B cell (primary cell): ENCODE results near the gene RAX2. TPM values are rescaled to one million over a fixed set of nuclear protein-coding genes. Genes with fewer than 3 reads are reported as not detected.
"Not testable (repeated sequence)": the region's sequence is repeated elsewhere in the genome, so short reads cannot be mapped to it uniquely, and the experiment has no call there.

Experiments
- ATAC-seq: fragments of 200-7000 bp; cut with Tn5 transposase; one replicate; pipeline ENCODE4 v1.10.0; 2021; ENCODE audit warnings: low read depth, mild to moderate bottlenecking, moderate number of reproducible peaks, moderate library complexity
- CTCF ChIA-PET: fragments of 350-600 bp; sonication (Branson Sonifier 250); formaldehyde crosslinking; loops from one replicate; lab custom pipeline; 2021; ENCODE audit warnings: antibody characterized with exemption, inconsistent platforms; lab: Charles Lee
- POLR2A ChIA-PET: fragments of 350-600 bp; sonication (Branson Sonifier 250); formaldehyde crosslinking; loops from one replicate; lab custom pipeline; 2021; ENCODE audit warnings: antibody characterized with exemption; lab: Charles Lee
- DNase-seq: peaks from one replicate; pipeline ENCODE4 v3.0.0; 2013
- H2AFZ ChIP-seq: 2 replicates; pipeline ENCODE4 v1.6.1; 2012; ENCODE audit warnings: mild to moderate bottlenecking, low read depth, low read length; ENCODE audit not compliant: insufficient read depth, poor library complexity, severe bottlenecking
- H3K27ac ChIP-seq, 2 donors: 1 replicate in 1 of 2; 2 replicates in 1 of 2; pipeline ENCODE4 v1.5.1; 2012 to 2013; ENCODE audit warnings: low read length in 2 of 2, mild to moderate bottlenecking in 2 of 2, moderate library complexity in 1 of 2
- H3K27me3 ChIP-seq, 4 experiments: fragments of 200-600 bp in 1 of 4; sonication (generic) in 1 of 4; replicated peaks in 1 of 4; 1 replicate in 2 of 4; 2 replicates in 2 of 4; pipeline versions ENCODE4 v1.6.1 to v1.7.0; 2013 to 2016; ENCODE audit warnings: low read length in 3 of 4, mild to moderate bottlenecking in 2 of 4, mixed read lengths in 1 of 4, moderate library complexity in 1 of 4; ENCODE audit not compliant: insufficient read depth in 4 of 4, control insufficient read depth in 3 of 4; ENCODE audit errors: control extremely low read depth in 1 of 4
- H3K36me3 ChIP-seq, 2 experiments: replicated peaks in 1 of 2; 1 replicate in 1 of 2; 2 replicates in 1 of 2; pipeline versions ENCODE4 v1.6.1 to v1.7.1; 2013; ENCODE audit warnings: low read length in 1 of 2; ENCODE audit not compliant: insufficient read depth in 2 of 2, control insufficient read depth in 1 of 2; ENCODE audit errors: control extremely low read depth in 1 of 2, extremely low read depth in 1 of 2
- H3K4me1 ChIP-seq, 2 donors: fragments of 200-600 bp in 1 of 2; sonication (generic) in 1 of 2; 1 replicate in 1 of 2; 2 replicates in 1 of 2; pipeline versions ENCODE4 v1.5.1 to v1.6.1; 2013 to 2017; ENCODE audit warnings: low read length in 2 of 2; ENCODE audit not compliant: control insufficient read depth in 2 of 2, insufficient read depth in 2 of 2
- H3K4me2 ChIP-seq: replicated peaks from 2 replicates; pipeline ENCODE3; 2012; ENCODE audit warnings: mild to moderate bottlenecking, low read depth, low read length; ENCODE audit not compliant: poor library complexity, severe bottlenecking
- H3K4me3 ChIP-seq, 5 experiments: fragments of 200-600 bp in 1 of 5; sonication (generic) in 1 of 5; 1 replicate in 3 of 5; 2 replicates in 2 of 5; pipeline versions ENCODE4 v1.5.1 to v1.7.0; 2011 to 2016; ENCODE audit warnings: low read length in 4 of 5, mild to moderate bottlenecking in 4 of 5, low read depth in 2 of 5, control low read depth in 1 of 5, moderate library complexity in 1 of 5; ENCODE audit not compliant: insufficient read depth in 1 of 5; ENCODE audit errors: control extremely low read depth in 1 of 5, extremely low read depth in 1 of 5
- H3K79me2 ChIP-seq: fragments of 200-600 bp; sonication (generic); one replicate; pipeline ENCODE4 v1.6.0; 2016; ENCODE audit warnings: low read length; ENCODE audit not compliant: control insufficient read depth, insufficient read depth
- H3K9ac ChIP-seq: fragments of 200-600 bp; sonication (generic); 2 replicates; pipeline ENCODE4 v1.6.1; 2017; ENCODE audit warnings: mild to moderate bottlenecking, low read length, moderate library complexity
- H3K9me3 ChIP-seq, 3 donors: one replicate each; pipeline versions ENCODE4 v1.6.1 to v1.7.1; 2013; ENCODE audit warnings: low read length in 2 of 3; ENCODE audit not compliant: control insufficient read depth in 2 of 3, insufficient read depth in 1 of 3; ENCODE audit errors: control extremely low read depth in 1 of 3
- H4K20me1 ChIP-seq: 2 replicates; pipeline ENCODE4 v1.6.0; 2012; ENCODE audit warnings: mild to moderate bottlenecking, low read length; ENCODE audit not compliant: insufficient read depth, control insufficient read depth, poor library complexity, severe bottlenecking
- H3K27ac Mint-ChIP-seq: one replicate; pipeline ENCODE4 v1.8.0; 2021; ENCODE audit warnings: mixed read lengths
- H3K27me3 Mint-ChIP-seq: one replicate; pipeline ENCODE4 v1.8.0; 2021; ENCODE audit warnings: mixed read lengths
- H3K4me1 Mint-ChIP-seq: one replicate; pipeline ENCODE4 v1.8.0; 2021; ENCODE audit warnings: mixed read lengths
- H3K4me3 Mint-ChIP-seq: one replicate; pipeline ENCODE4 v1.8.0; 2021; ENCODE audit warnings: mixed read lengths
- H3K9me3 Mint-ChIP-seq: one replicate; pipeline ENCODE4 v1.8.0; 2022; ENCODE audit warnings: mixed read lengths; ENCODE audit not compliant: insufficient read depth
- EZH2 ChIP-seq: IDR thresholded peaks from 2 replicates; pipeline ENCODE4 v1.6.1; 2012; ENCODE audit warnings: borderline replicate concordance, low read depth, mild to moderate bottlenecking, moderate library complexity, low read length; ENCODE audit not compliant: insufficient read depth, poor library complexity, severe bottlenecking
- WGBS: methylation state at CpG from one replicate; pipeline ENCODE4 v1.1.5; 2013; ENCODE audit warnings: missing lambda C conversion rate; ENCODE audit not compliant: insufficient coverage; 5-methylcytosine and 5-hydroxymethylcytosine counted together
- intact Hi-C: fragments of 100-400 bp; cut with micrococcal nuclease; formaldehyde crosslinking; loops from one replicate; pipeline ENCODE4 v1.10.0; 2022
- polyA plus RNA-seq: library from polyadenylated mRNA; depleted of rRNA; stranded (reverse); fragments of >200 nt; gene quantifications from 2 replicates; pipeline ENCODE4 v1.2.3, GENCODE V29; 2012
- total RNA-seq, 2 donors: library from RNA; stranded (reverse); fragments of 120-200 nt in 1 of 2; gene quantifications; 1 replicate in 1 of 2; 2 replicates in 1 of 2; pipeline versions ENCODE4 v1.2.3 to v1.2.4, GENCODE V29; 2013 to 2022
- TF ChIP-seq, protein P1 (sequence below): fragments of 200-600 bp; IDR thresholded peaks from one replicate; pipeline ENCODE4 v1.8.0; 2022; ENCODE audit warnings: antibody characterized with exemption, mild to moderate bottlenecking

The RAX2 gene
- total and polyA plus RNA-seq, 2 donors (not counting 1 experiment from before 2014, with no cell fraction given) = not detected

- Mint-ChIP-seq H3K9me3 (no peaks in the 10 kb centered on the region), H3K4me1 (peaks cover 43% of the 10 kb centered on the region), H3K27ac (no peak overlapping the region), H3K4me3 (peak overlapping the region; percentile 94), H3K27me3 (no peaks in the 10 kb centered on the region)
- WGBS = 96% methylated on average over 19 of the region's 19 CpGs
- Histone ChIP-seq H3K9me3 (peaks cover 0 to 3% (median 0%) of the 10 kb centered on the region in 3 donors), H3K4me3 (no peak overlapping the region), H3K79me2 (peaks cover 56% of the 10 kb centered on the region), H3K4me1 (peaks cover 25 to 35% of the 10 kb centered on the region in 2 donors), H4K20me1 (peaks cover 22% of the 10 kb centered on the region), H3K36me3 (peaks cover 0 to 18% of the 10 kb centered on the region in 2 experiments), H3K9ac (no peak overlapping the region), H3K27me3 (no peaks in the 10 kb centered on the region), H2AFZ (no peak overlapping the region), H3K27ac (no peak overlapping the region), H3K4me2 (peak overlapping the region; percentile 37)
- no peak for ATAC-seq
- CTCF ChIA-PET = interaction anchor here (0.5 to 2.4 kb wide), 2 partner anchors 39 to 62 kb away, joined by 3 to 10 read pairs; no protein-coding TSS in a partner anchor
- intact Hi-C loops = loop anchor here (5.0 to 10.0 kb wide), 7 partner anchors 187 to 1925 kb away; partner anchors contain the start of genes CHAF1A, DPP9, EEF2 and FZR1
- TF ChIP-seq, protein P1, sequence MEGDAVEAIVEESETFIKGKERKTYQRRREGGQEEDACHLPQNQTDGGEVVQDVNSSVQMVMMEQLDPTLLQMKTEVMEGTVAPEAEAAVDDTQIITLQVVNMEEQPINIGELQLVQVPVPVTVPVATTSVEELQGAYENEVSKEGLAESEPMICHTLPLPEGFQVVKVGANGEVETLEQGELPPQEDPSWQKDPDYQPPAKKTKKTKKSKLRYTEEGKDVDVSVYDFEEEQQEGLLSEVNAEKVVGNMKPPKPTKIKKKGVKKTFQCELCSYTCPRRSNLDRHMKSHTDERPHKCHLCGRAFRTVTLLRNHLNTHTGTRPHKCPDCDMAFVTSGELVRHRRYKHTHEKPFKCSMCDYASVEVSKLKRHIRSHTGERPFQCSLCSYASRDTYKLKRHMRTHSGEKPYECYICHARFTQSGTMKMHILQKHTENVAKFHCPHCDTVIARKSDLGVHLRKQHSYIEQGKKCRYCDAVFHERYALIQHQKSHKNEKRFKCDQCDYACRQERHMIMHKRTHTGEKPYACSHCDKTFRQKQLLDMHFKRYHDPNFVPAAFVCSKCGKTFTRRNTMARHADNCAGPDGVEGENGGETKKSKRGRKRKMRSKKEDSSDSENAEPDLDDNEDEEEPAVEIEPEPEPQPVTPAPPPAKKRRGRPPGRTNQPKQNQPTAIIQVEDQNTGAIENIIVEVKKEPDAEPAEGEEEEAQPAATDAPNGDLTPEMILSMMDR = no peak
- TF ChIP-seq EZH2 = no peak
- no peak for DNase-seq
- POLR2A ChIA-PET = no interaction called here
Measured at GRCh38 chr19:3759482-3760254, 12.4 kb downstream of the RAX2 start.

DNA sequence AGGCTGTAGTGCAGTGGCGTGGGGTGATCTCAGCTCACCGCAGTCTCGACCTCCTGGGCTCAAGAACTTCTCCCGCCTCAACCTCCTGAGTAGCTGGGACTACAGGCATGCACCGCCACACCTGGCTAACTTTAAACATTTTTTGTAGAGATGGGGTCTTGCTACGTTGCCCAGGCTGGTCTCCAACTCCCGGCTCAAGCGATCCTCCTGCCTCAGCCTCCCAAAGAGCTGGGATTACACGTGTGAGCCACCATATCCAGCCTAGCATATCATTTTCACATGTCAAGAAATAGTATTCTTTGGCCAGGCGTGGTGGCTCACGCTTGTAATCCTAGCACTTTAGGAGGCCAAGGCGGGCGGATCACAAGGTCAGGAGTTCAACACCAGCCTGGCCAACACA, 13.7 kb downstream of the RAX2 start:
- H3K27me3 Mint-ChIP-seq, H3K4me3 Mint-ChIP-seq: not testable (repeated sequence)
- peaks cover 0 to 18% of the 10 kb centered on the region in 2 experiments for H3K36me3 ChIP-seq

DNA sequence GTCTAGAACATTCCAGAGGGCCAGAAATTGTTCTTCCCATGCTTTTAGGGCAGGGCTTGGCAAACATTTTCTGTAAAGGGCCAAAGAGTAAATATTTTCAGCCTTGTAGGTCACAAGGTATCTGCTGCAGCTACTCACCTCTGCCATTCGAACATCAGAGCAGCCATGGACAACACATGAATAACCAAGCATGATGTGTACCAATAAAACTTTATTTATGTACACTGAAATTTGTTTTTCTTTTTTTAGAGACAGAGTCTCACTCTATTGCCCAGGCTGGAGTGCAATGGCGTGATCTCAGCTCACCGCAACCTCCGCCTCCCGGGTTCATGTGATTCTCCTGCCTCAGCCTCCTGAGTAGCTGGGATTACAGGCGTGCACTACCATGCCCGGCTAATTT, 14.3 kb downstream of the RAX2 start:
- Histone ChIP-seq H4K20me1 (peaks cover 30% of the 10 kb centered on the region), H3K4me1 (peaks cover 20 to 28% of the 10 kb centered on the region in 2 donors), H3K79me2 (peaks cover 50% of the 10 kb centered on the region), H3K36me3 (peaks cover 0 to 21% of the 10 kb centered on the region in 2 experiments)
- H3K9ac ChIP-seq, H3K27me3 Mint-ChIP-seq, H3K27ac ChIP-seq, H3K9me3 Mint-ChIP-seq, CTCF ChIA-PET, ATAC-seq, intact Hi-C loops, H3K4me3 Mint-ChIP-seq, H3K27me3 ChIP-seq, H3K4me2 ChIP-seq, H2AFZ ChIP-seq, H3K27ac Mint-ChIP-seq, DNase-seq, H3K4me3 ChIP-seq, H3K9me3 ChIP-seq, POLR2A ChIA-PET: not testable (repeated sequence)
- WGBS = 100% methylated on average over 4 of the region's 7 CpGs
- H3K4me1 Mint-ChIP-seq = peaks cover 37% of the 10 kb centered on the region

More for the DNA sequence above, 13.7 kb downstream of the RAX2 start:
- 92% methylated on average over 10 of the region's 13 CpGs for WGBS
- POLR2A ChIA-PET, H3K27me3 ChIP-seq, H3K9me3 Mint-ChIP-seq, H3K9me3 ChIP-seq, ATAC-seq, intact Hi-C loops, H3K4me3 ChIP-seq, H3K27ac ChIP-seq, DNase-seq, H3K9ac ChIP-seq, CTCF ChIA-PET, H3K27ac Mint-ChIP-seq, H2AFZ ChIP-seq, H3K4me2 ChIP-seq: not testable (repeated sequence)
- Histone ChIP-seq H4K20me1 (peaks cover 33% of the 10 kb centered on the region), H3K79me2 (peaks cover 53% of the 10 kb centered on the region), H3K4me1 (peaks cover 24 to 32% of the 10 kb centered on the region in 2 donors)
- H3K4me1 Mint-ChIP-seq = peaks cover 43% of the 10 kb centered on the region
